GM12878 (cell line): Measurements from ENCODE around the gene DNAJC17. TPM values are rescaled to one million over a fixed set of nuclear protein-coding genes. Genes with fewer than 3 reads are reported as not detected.

Source experiments
- ATAC-seq: fragments of 200-7000 bp; cut with Tn5 transposase; 3 replicates; pipeline ENCODE4 v1.9.1; 2020; ENCODE audit warnings: mild to moderate bottlenecking, moderate library complexity
- BruUV-seq: library from RNA; stranded (reverse); fragments of 400-500 nt; replicated peaks from 2 replicates; lab custom pipeline; 2021; lab: Mats Ljungman, UMichigan
- CTCF ChIA-PET: fragments of 300-600 bp; sonication (Branson Sonifier 250); formaldehyde crosslinking; extraction: SDS; loops from one replicate; lab custom pipeline; 2021; ENCODE audit warnings: inconsistent platforms; lab: Yijun Ruan, JAX
- POLR2A ChIA-PET: fragments of 350-600 bp; formaldehyde crosslinking; extraction: SDS; loops from one replicate; lab custom pipeline; 2021; ENCODE audit warnings: inconsistent platforms; lab: Charles Lee
- RAD21 ChIA-PET: fragments of 300-600 bp; sonication (Branson Sonifier 250); formaldehyde crosslinking; loops from one replicate; lab custom pipeline; 2023; ENCODE audit warnings: antibody characterized with exemption; ENCODE audit not compliant: unreplicated experiment; lab: Charles Lee
- SMC1A ChIA-PET: fragments of 300-600 bp; sonication (Branson Sonifier 250); formaldehyde crosslinking; loops from one replicate; lab custom pipeline; 2023; ENCODE audit not compliant: unreplicated experiment, uncharacterized antibody; lab: Charles Lee
- DNase-seq: peaks from one replicate; pipeline ENCODE4 v3.0.0-alpha.2; 2011; ENCODE audit warnings: low read depth, low spot score
- FAIRE-seq: peaks from 3 replicates; lab custom pipeline; 2011; peaks lifted over from hg19 to GRCh38; lab: Jason Lieb, UNC
- H2AFZ ChIP-seq: 2 replicates; pipeline ENCODE4 v1.6.0; 2011; ENCODE audit warnings: low read depth, low read length, control low read depth; ENCODE audit not compliant: control insufficient read depth
- H3K27ac ChIP-seq: 2 replicates; pipeline ENCODE4 v1.5.1; 2011; ENCODE audit warnings: control low read depth; ENCODE audit not compliant: control insufficient read depth, insufficient read depth
- H3K27me3 ChIP-seq, 2 experiments: replicated peaks in 1 of 2; 2 replicates each; pipeline versions ENCODE4 v1.6.0 to v1.6.1; 2011; ENCODE audit warnings: low read length in 1 of 2; ENCODE audit not compliant: control insufficient read depth in 2 of 2, insufficient read depth in 2 of 2
- H3K36me3 ChIP-seq, 2 experiments: 2 replicates each; pipeline ENCODE4 v1.5.1; 2011; ENCODE audit warnings: low read length in 1 of 2; ENCODE audit not compliant: control insufficient read depth in 2 of 2, insufficient read depth in 2 of 2
- H3K4me1 ChIP-seq: 2 replicates; pipeline ENCODE4 v1.6.1; 2011; ENCODE audit warnings: mild to moderate bottlenecking, low read length, moderate library complexity, mixed read lengths; ENCODE audit not compliant: control insufficient read depth, insufficient read depth
- H3K4me2 ChIP-seq: 2 replicates; pipeline ENCODE4 v1.6.0; 2011; ENCODE audit warnings: control low read depth; ENCODE audit not compliant: control insufficient read depth, insufficient read depth
- H3K4me3 ChIP-seq: fragments of 200-600 bp; sonication (generic); 2 replicates; pipeline ENCODE4 v1.5.1; 2016
- H3K79me2 ChIP-seq: 2 replicates; pipeline ENCODE4 v1.6.0; 2011; ENCODE audit warnings: low read length; ENCODE audit not compliant: control insufficient read depth, insufficient read depth
- H3K9ac ChIP-seq: 2 replicates; pipeline ENCODE4 v1.8.0; 2011; ENCODE audit warnings: low read length, control low read depth, mixed read lengths; ENCODE audit not compliant: control insufficient read depth, insufficient read depth
- H3K9me3 ChIP-seq: replicated peaks from 3 replicates; pipeline ENCODE4 v1.5.1; 2011; ENCODE audit warnings: mild to moderate bottlenecking, low read length; ENCODE audit not compliant: control insufficient read depth, insufficient read depth
- H4K20me1 ChIP-seq: 2 replicates; pipeline ENCODE4 v1.6.0; 2011; ENCODE audit not compliant: control insufficient read depth, insufficient read depth
- BRCA1 ChIP-seq: IDR thresholded peaks from 2 replicates; pipeline ENCODE4 v1.6.1; 2011; ENCODE audit warnings: low read depth, low read length, improper control_type of control experiment
- EP300 ChIP-seq, 2 experiments: fragments of 150-350 bp in 1 of 2; IDR thresholded peaks; 2 replicates each; pipeline ENCODE4 v1.6.1; 2011 to 2012; ENCODE audit warnings: low read depth in 2 of 2, low read length in 2 of 2, borderline replicate concordance in 1 of 2, improper control_type of control experiment in 1 of 2, inconsistent platforms in 1 of 2; ENCODE audit not compliant: control insufficient read depth in 1 of 2
- JUND ChIP-seq: IDR thresholded peaks from 2 replicates; pipeline ENCODE4 v1.6.1; 2012; ENCODE audit warnings: low read depth, mild to moderate bottlenecking, low read length, improper control_type of control experiment, moderate library complexity
- MTA3 ChIP-seq: IDR thresholded peaks from 2 replicates; pipeline ENCODE4 v1.6.1; 2012; ENCODE audit warnings: low read length, inconsistent platforms, borderline replicate concordance
- NR2C2 ChIP-seq: IDR thresholded peaks from 2 replicates; pipeline ENCODE4 v1.6.1; 2011; ENCODE audit warnings: borderline replicate concordance, low read depth; ENCODE audit not compliant: control insufficient read depth, insufficient read length
- PML ChIP-seq: IDR thresholded peaks from 2 replicates; pipeline ENCODE4 v1.6.1; 2012; ENCODE audit warnings: low read length, inconsistent platforms
- RB1 ChIP-seq: fragments of 450-650 bp; formaldehyde crosslinking; IDR thresholded peaks from 2 replicates; pipeline ENCODE4 v1.6.1; 2017; ENCODE audit warnings: mild to moderate bottlenecking, borderline replicate concordance
- SIN3A ChIP-seq: IDR thresholded peaks from 2 replicates; pipeline ENCODE4 v1.6.1; 2012; ENCODE audit warnings: low read depth, low read length, improper control_type of control experiment
- SMC3 ChIP-seq: IDR thresholded peaks from 2 replicates; pipeline ENCODE4 v1.6.1; 2011; ENCODE audit warnings: low read length, improper control_type of control experiment, borderline replicate concordance
- SP1 ChIP-seq: IDR thresholded peaks from one replicate; pipeline ENCODE4 v1.6.1; 2011; ENCODE audit warnings: low read depth, low read length
- STAT1 ChIP-seq: fragments of 450-650 bp; conservative IDR thresholded peaks from 2 replicates; pipeline ENCODE4 v1.6.1; 2014; ENCODE audit warnings: antibody characterized with exemption, mild to moderate bottlenecking
- TCF7 ChIP-seq: IDR thresholded peaks from 2 replicates; pipeline ENCODE4 v1.6.1; 2014; ENCODE audit warnings: antibody characterized with exemption, borderline replicate concordance
- ZBED1 ChIP-seq: IDR thresholded peaks from 2 replicates; pipeline ENCODE4 v1.6.1; 2016; ENCODE audit warnings: borderline replicate concordance
- ZNF207 ChIP-seq: fragments of 450-650 bp; IDR thresholded peaks from 2 replicates; pipeline ENCODE4 v1.6.1; 2014; ENCODE audit warnings: antibody characterized with exemption, mild to moderate bottlenecking, borderline replicate concordance
- ZZZ3 ChIP-seq: IDR thresholded peaks from 2 replicates; pipeline ENCODE4 v1.6.1; 2011; ENCODE audit warnings: low read depth; ENCODE audit not compliant: control insufficient read depth, insufficient read length
- WGBS: methylation state at CpG from one replicate; pipeline ENCODE4 v1.1.6; 2016; ENCODE audit warnings: low lambda C conversion rate; ENCODE audit not compliant: insufficient replicate concordance, insufficient coverage; ENCODE audit errors: missing lambda C conversion rate; 5-methylcytosine and 5-hydroxymethylcytosine counted together
- in situ Hi-C: fragments of 300-500 bp; cut with MboI; formaldehyde crosslinking; loops from 9 replicates; pipeline ENCODE4 v1.14.3; 2018; ENCODE audit warnings: mixed read lengths
- intact Hi-C: fragments of 100-400 bp; cut with micrococcal nuclease; formaldehyde crosslinking; loops from one replicate; pipeline ENCODE4 v1.14.2; 2022; ENCODE audit not compliant: unreplicated experiment
- polyA plus RNA-seq, 11 experiments: library from polyadenylated mRNA; depleted of rRNA in 4 of 11; unstranded in 6 of 11; stranded (reverse) in 5 of 11; fragments of >200 nt; fragmentation: Nextera tagmentation in 4 of 11; fragmentation: Illumina TruSeq in 1 of 11; extraction: Ambion mirVana in 4 of 11; extraction: Trizol in 1 of 11; gene quantifications; 1 replicate in 1 of 11; 2 replicates in 10 of 11; pipeline versions ENCODE4 v1.2.1 to v1.2.3, GENCODE V29; 2011 to 2016; ENCODE audit warnings: inconsistent platforms in 2 of 11, missing spikeins in 2 of 11, low read depth in 1 of 11
- total RNA-seq, 4 experiments: library from RNA; depleted of rRNA in 3 of 4; stranded (reverse); fragments of >200 nt in 3 of 4; fragmentation: Illumina TruSeq in 1 of 4; extraction: Trizol in 1 of 4; gene quantifications; 2 replicates each; pipeline versions ENCODE4 v1.2.1 to v1.2.3, GENCODE V29; 2013 to 2021
- TF ChIP-seq, protein P1 (sequence below): IDR thresholded peaks from 2 replicates; pipeline ENCODE4 v1.6.1; 2011; ENCODE audit warnings: low read depth, low read length, improper control_type of control experiment, borderline replicate concordance
- TF ChIP-seq, protein P2 (sequence below): IDR thresholded peaks from 2 replicates; pipeline ENCODE4 v1.6.1; 2012; ENCODE audit warnings: low read depth, low read length, improper control_type of control experiment
- TF ChIP-seq, protein P3 (sequence below): fragments of 450-650 bp; IDR thresholded peaks from 2 replicates; pipeline ENCODE4 v1.6.1; 2018; ENCODE audit warnings: mild to moderate bottlenecking, low read depth, moderate library complexity; ENCODE audit not compliant: partially characterized antibody

DNAJC17 gene
- total and polyA plus RNA-seq, 10 of the 15 experiments (the other 5 are each of a cell fraction or from before 2014, with no cell fraction given), result 6.1 to 62.8 (median 45.4) TPM

DNA sequence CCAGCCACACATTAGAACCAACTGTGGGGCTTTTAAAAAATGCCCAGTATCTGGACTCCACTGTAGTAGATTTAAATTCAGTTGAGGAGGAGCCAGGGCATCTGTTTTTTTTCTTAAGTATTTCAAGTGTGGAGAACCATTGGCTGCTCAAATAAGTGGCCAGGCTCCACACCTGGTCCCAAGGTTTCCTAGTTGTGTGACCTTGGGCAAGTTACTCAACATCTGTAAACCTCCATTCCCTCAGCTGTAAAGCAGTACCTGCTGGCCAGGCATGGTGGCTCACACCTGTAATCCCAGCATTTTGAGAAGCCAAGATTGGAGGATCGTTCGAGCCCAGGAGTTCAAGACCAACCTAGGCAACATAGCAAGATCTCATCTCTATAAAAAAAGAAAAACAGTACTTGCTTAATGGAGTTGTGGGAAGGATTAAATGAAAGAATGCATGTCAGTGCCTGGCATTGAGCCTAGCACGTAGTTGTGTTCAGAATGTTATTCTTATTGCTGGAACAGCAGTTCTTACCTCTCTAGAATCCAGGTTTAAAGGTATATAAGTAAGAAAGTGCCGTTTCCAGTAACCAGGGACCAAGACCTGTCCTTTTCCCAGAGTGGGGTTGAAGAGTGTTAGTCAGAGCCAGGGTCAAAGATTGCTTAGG, 19.3 kb upstream of the DNAJC17 start:
- ChIA-PET CTCF (no interaction called here), SMC1A (no interaction called here), POLR2A (interaction anchor here (1.1 kb wide), 1 partner anchor 19 kb away, joined by 3 read pairs; the partner anchor contains the start of gene DNAJC17), RAD21 (no interaction called here)
- Histone ChIP-seq H4K20me1 (no peaks in the 10 kb centered on the region), H3K4me3 (no peak overlapping the region), H3K4me2 (no peak overlapping the region), H3K9ac (no peak overlapping the region), H3K36me3 (no peaks in the 10 kb centered on the region), H3K27ac (no peak overlapping the region), H2AFZ (no peak overlapping the region), H3K27me3 (no peaks in the 10 kb centered on the region; a peak in 1 of 4 replicates), H3K9me3 (no peaks in the 10 kb centered on the region), H3K4me1 (no peaks in the 10 kb centered on the region), H3K79me2 (no peaks in the 10 kb centered on the region)
- DNase-seq (no peak), FAIRE-seq (no peak), ATAC-seq (no peak)
- BruUV-seq, result no TSS peak
- intact Hi-C loops, result no loop called here
- WGBS, result 42% methylated on average over 4 of the region's 4 CpGs
- in situ Hi-C loops, result no loop called here
- TF ChIP-seq BRCA1 (no peak), MTA3 (no peak), PML (no peak), SP1 (no peak), NR2C2 (no peak), JUND (no peak), ZBED1 (no peak), STAT1 (no peak), SIN3A (no peak), ZZZ3 (no peak), EP300 (IDR thresholded peaks at IDR 0.05; ENCODE audit: borderline replicate concordance in 1 of 2, control insufficient read depth in 1 of 2, low read depth in 2 of 2, low read length in 2 of 2) (no peak), RB1 (no peak), TCF7 (no peak), ZNF207 (no peak), SMC3 (no peak)
- TF ChIP-seq, protein P1, sequence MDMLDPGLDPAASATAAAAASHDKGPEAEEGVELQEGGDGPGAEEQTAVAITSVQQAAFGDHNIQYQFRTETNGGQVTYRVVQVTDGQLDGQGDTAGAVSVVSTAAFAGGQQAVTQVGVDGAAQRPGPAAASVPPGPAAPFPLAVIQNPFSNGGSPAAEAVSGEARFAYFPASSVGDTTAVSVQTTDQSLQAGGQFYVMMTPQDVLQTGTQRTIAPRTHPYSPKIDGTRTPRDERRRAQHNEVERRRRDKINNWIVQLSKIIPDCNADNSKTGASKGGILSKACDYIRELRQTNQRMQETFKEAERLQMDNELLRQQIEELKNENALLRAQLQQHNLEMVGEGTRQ, result no peak
- TF ChIP-seq, protein P2, sequence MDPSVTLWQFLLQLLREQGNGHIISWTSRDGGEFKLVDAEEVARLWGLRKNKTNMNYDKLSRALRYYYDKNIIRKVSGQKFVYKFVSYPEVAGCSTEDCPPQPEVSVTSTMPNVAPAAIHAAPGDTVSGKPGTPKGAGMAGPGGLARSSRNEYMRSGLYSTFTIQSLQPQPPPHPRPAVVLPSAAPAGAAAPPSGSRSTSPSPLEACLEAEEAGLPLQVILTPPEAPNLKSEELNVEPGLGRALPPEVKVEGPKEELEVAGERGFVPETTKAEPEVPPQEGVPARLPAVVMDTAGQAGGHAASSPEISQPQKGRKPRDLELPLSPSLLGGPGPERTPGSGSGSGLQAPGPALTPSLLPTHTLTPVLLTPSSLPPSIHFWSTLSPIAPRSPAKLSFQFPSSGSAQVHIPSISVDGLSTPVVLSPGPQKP, result no peak
- TF ChIP-seq, protein P3, sequence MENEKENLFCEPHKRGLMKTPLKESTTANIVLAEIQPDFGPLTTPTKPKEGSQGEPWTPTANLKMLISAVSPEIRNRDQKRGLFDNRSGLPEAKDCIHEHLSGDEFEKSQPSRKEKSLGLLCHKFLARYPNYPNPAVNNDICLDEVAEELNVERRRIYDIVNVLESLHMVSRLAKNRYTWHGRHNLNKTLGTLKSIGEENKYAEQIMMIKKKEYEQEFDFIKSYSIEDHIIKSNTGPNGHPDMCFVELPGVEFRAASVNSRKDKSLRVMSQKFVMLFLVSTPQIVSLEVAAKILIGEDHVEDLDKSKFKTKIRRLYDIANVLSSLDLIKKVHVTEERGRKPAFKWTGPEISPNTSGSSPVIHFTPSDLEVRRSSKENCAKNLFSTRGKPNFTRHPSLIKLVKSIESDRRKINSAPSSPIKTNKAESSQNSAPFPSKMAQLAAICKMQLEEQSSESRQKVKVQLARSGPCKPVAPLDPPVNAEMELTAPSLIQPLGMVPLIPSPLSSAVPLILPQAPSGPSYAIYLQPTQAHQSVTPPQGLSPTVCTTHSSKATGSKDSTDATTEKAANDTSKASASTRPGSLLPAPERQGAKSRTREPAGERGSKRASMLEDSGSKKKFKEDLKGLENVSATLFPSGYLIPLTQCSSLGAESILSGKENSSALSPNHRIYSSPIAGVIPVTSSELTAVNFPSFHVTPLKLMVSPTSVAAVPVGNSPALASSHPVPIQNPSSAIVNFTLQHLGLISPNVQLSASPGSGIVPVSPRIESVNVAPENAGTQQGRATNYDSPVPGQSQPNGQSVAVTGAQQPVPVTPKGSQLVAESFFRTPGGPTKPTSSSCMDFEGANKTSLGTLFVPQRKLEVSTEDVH, result no peak
